GM19452 (cell line): ENCODE measurements around the gene TES.
"Not testable (repeated sequence)": the region's sequence is repeated elsewhere in the genome, so short reads cannot be mapped to it uniquely, and the experiment has no call there.

Experiments used
- ATAC-seq: cut with Tn5 transposase; IDR thresholded peaks from one replicate; pipeline ENCODE4 v1.9.1; 2021; ENCODE audit not compliant: unreplicated experiment

TES gene, protein sequence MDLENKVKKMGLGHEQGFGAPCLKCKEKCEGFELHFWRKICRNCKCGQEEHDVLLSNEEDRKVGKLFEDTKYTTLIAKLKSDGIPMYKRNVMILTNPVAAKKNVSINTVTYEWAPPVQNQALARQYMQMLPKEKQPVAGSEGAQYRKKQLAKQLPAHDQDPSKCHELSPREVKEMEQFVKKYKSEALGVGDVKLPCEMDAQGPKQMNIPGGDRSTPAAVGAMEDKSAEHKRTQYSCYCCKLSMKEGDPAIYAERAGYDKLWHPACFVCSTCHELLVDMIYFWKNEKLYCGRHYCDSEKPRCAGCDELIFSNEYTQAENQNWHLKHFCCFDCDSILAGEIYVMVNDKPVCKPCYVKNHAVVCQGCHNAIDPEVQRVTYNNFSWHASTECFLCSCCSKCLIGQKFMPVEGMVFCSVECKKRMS

DNA sequence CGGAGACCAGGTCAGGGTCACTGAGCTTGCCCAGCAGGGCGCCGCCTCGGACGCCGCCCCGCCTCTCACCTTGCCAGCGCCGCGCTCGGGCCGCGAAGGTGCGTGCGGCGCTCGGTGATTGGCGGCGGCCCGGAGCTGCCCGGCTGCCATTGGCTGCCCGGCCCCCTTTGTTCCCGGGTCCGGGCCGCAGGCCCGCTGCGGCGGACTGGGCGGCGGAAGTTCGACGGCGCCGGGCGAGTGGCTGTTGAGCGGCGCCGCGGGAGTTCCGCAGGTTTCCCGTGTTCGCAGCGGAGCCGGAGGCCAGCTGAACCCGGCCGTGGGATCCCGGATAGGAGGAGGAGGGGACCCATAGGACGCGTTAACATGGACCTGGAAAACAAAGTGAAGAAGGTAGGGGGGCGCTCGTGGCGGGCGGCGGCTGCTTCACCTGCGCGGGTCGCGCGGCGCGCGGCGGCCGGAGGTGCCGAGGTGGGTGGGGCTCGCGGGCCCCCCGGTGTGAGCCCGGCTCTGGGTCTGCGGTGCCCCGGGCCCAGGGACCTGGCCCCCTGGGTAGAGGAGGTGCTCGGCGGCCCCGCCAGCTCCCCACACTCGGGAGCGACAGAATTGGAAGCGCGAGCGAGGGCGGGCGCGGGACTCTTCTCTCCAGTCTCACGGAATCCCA is at the start of gene TES:
TES (plus strand) TSS at position 195 of the 661 bp plus-strand sequence; CDS start at position 364, 169 bp downstream.
- peak; percentile 79 for ATAC-seq

DNA sequence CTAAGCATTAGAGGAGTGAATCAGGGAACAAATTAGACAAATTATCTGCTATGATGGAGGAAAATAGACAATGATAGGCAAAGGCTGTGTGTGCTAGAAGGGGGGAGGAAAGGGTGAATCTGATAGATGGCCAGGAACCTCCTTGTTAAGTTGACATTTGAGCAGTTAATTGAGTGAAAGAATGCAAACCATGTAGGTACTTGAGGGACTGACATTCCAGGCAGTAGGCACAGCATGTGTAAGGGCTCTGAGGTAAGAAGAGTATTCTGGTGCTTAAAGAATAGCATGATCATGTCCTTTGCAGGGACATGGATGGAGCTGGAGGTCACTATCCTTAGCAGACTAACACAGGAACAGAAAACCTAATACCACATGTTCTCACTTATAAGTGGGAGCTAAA is 48.6 kb upstream of the TES start:
- no peak for ATAC-seq

DNA sequence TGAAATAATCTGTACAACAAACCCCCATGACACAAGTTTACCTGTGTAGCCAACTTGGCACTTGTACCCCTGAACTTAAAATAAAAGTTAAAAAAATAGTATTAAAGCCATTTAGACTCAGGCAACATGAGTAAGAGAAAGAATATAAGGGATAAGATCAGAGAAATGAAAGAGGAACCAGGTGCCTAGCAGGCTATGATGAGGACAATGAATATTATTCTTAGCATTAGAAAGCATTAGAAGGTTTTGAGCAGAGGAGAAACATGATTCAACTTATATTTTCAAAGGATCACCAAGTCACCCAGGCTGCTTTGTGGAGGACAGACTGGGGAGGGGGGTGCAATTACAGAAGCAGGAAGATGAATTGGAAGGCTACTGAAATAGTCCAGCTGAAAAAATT is 48.1 kb upstream of the TES start:
- ATAC-seq: no peak

DNA sequence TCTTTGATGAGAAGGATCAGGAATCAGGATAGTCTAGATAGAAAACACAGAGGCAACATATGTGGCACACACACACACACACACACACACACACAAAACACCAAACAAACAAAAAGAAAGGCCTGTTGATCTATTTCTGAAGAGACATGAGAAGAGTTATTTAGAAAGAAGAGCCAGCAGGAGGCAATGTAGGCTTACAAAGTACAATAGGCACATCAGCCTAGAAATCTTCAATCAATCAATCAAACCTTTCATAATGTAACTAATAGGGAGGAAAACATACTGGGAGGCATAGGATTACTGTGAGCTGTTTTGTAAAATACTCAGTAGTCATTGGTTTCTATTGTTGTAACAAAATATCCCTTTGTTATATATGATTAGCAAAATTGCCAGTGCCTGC is 47.3 kb upstream of the TES start:
- no peak for ATAC-seq

DNA sequence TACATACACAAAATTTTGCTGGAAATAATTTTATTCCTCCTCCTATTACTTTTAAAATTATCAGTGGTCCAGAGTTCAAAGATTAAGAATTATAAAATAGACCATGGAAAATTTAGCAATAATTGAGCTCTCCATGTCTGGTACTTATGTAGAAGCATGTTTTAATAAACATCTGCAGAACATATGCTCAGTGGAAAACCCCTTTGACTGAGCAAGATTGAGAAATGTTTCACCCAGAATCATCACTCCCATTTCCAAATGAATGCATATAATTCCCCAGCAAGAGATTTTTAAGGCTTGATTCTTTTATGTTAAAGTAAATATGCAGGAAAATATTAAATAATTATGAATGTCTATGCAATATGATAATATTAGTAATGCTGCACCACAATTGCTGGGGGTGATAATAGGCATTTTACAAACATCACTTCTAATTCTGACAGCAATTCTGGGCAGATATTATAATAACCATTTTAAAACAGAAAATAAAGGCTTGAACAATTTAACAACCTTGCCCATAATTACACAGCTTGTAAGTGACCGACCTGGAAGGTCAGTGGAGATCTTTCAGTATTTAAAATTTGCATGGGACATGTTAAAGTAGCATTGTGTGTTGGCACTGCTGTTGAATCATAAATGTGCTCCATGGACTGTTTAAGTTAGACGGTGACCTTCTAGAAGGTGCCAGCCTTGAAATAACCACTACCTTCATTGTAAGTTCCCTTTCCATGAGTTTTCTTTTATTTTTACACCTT is 45.6 kb upstream of the TES start:
- no peak for ATAC-seq

DNA sequence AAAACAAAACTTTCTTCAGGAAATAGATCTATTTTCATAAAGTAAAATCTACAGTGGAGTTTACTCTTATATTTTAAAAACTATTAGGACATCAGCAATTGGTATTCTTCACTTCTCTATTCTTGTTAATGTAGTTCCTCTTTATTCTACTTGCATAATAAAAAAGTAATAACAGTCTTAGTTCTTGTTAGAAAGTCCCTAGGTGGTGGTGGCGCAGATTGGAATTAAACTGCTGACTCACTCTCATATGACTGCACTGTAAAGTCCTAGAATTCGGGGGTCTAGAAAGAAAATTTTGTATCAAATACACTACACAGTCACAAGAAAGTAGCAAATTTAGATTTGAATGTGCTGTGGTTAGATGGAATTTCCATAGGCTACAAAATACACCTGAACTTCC is 44.6 kb upstream of the TES start:
- ATAC-seq: peak; percentile 47

DNA sequence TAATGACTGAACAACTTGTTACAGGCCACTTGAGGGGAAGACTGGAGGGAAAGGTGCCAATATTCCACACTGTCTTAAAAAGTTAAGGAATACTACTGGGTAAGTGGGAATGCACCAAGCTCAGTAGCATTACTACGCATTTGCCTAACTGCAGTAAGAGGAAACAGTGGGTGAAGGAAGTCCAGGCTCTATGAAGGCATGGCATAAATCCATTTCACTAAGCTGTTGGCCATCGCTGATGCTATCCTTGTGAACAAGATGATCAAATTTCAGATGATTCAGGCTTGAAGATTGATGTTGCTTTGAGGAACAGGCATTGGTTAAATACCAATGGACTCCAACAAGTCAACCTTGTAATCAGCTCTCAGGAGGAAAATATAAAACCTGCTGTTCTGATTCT is 44.2 kb upstream of the TES start:
- ATAC-seq: no peak

DNA sequence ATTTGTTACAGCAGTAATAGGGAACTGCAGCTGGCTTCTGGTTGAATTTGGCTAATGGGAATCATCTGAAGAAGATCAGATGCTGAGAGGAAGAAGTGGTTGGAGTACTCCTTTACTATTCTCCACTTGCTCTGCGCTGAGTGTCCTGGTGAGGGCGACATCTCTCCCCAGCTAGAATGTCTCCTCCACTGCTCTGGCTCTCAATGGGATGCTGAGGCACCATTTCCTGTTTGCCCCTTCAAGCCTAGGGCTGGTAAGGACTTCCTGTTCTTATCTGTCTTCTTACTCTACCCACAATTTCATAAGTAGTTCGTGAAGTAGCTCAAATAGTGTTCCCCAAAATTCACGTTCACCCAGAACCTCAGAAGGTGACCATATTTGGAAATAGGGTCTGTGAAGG is 43.2 kb upstream of the TES start:
- no peak for ATAC-seq

DNA sequence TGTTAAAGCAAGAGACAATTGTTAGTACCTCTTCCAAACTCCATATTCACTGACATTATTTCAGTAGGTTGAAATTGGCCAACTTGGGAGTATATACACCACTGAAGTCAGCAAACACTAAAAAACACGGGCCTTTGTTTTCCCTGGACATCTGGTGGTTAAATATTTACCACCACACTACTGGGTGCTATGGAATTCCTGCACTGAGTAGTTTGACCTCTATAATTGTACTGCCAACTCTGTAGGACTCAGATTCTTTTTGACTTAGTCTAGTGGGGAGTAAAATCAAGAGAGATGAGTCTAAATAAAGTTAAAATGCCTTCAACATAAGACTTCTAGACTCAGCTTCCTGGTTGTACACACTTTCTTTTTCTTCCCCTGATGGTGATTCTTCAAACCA is 41.3 kb upstream of the TES start:
- no peak for ATAC-seq

DNA sequence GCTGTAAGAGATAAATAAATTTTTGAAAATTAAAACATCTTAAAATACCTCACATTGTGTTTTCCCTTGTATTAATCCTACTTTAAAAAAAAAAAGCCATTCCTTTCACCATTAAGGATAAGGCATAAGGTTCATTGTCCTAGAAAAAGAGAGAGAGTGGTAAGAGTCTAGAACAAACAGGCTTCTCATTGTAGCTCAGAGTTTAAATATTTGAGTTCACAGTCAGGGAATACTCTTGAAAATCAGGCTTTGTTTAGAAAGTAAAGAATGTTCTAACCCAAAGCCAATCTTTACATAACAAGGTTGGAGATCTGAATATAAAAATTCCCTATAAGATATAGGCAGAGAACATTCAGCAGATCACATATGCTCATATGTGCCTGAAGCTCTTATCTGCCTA is 40.2 kb upstream of the TES start:
- ATAC-seq: no peak

DNA sequence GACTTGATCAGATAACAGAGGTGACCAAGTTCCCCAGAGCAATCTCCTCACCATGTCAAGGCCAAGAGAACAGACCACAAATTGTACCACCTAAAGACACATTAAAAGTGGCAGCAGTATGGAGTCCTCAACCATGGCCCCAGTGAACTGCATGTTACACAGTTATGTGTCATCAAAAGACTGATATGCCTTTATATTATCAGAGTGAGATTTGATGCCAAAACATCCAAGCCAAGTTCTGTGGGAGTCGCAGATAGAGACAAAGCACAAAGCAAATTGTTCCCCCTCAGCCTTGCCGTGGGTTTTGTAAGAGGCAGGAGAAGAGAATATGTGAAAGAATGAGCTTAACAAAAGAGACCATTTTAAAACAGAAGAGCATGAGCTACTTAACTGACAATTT is 39.2 kb upstream of the TES start:
- ATAC-seq: no peak

DNA sequence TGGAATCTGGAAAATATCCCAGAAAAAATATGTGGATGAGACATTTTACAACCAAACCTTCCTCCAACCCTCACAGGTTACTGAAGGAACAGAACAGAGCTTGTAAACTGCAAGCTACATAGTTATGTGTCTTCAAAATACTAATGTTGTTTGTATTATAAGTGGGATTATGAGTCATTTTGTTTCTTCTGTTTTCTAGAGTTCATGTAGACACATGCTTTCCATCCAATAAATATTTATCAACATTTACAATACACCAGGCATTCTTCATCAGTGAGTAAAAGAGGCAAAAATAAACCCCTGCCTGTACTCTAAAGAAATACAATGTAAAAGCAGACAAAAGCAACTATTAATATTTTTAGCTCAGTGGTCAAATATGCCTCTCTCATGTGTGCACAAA is 38.0 kb upstream of the TES start:
- ATAC-seq: no peak

DNA sequence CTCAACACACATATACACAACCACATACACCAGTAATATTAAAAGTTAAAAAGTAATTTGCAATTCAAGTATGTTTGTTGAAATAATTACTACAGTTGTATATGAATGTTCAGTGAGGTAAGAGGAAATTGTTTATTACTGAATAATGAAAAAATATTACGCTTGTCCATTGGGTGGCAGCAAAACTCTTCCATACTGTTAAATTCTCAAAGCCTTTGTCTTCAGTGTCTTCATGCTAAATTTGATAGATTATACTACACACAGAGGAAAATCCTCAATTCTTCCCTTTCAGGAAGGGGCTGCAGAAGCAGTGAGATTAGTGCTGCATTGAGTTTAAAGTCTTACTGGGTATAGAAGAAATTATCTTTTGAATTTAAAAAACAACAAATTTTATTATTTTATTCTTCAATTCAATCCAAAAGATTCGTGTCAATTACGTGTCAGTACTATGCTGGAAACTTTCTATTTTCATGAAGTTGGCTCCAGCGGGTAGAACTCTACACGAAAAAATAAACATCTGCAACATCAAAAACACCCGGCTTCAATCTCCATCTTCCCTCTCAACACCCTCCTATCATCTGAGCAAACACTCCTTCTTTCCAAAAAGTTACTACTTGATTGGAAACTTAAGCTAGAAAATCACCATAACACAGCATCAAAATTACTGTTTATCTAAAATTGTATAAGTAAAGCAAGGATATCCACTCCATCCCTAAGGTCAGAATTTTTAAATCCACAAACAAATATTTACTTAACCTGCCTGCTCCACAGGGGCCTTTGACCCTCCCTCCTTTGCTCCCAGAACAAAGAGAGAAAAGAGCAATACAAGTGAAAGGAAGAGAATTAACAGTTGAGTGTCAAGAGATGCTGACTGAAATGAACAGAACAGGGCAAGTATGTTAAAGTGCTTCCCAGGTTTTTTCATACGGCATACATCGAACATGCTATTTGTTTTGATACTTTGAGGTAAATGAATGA is 37.0 kb upstream of the TES start:
- ATAC-seq: no peak

DNA sequence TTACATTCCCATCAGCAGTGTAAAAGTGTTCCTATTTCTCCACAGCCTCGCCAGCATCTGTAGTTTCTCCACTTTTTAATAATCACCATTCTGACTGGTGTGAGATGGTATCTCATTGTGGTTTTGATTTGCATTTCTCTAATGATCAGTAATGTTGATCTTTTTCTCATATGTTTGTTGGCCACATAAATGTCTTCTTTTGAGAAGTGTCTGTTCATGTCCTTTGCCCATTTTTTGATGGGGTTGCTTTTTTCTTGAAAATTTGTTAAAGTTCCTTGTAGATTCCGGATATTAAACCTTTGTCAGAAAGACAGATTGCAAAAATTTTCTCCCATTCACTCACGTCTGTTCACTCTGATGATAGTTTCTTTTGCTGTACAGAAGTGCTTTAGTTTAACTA is 35.2 kb upstream of the TES start:
- ATAC-seq: not testable (repeated sequence)

DNA sequence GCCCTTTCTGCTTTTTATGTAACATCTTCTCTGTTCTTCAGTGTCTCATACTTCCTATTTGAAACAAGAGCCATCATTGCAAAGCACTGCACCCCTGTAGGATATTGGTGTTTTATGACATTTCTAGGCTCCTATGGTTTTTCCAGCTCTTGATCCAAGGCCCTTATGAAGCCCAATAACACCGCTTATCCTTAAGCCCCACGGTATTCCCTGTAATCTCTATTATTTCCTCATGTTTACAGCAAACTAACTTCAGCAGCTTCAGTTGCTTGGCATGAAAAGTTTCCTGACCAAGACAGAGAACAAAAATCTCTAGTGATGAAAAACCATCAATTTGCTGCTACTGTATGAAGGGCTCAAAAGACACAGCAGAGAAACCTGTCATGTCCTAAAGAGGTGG is 34.1 kb upstream of the TES start:
- no peak for ATAC-seq

DNA sequence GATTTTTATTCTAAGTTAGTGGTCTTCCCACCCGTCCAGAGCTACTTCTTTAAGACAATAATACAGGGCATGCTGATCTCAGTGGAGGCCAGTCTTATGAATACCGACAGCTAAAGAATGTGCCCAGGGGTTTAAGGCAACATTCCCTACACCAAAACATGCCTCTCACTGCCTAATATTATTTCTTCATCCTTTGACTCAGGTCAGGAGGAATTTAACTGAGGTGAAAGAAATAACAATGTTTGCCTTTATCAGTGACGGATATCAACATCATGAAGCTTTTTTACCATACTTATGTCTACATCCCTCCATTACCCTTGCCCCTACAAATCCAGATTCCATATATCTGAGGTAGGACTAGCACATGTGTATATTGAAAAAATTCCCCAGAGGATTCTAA is 33.3 kb upstream of the TES start:
- no peak for ATAC-seq

DNA sequence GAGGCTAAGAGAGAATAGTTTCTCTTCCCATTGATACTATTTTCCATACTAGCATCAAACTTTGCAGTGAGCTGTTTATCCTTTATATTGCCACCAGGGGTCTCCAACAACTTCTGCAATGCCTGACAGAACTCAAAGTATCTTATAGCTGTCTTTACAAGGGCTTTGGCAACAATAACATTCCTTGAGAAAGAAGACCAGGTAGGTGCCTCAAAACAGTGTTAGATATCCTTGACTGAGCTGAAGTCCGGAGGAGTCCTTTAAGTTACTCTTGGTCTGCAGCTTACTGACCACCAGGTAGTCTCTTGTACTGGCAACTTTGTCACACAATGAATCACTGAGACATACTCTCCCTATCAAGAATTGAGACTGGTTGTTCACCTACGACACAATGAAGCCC is 30.0 kb upstream of the TES start:
- ATAC-seq: peak; percentile 90

DNA sequence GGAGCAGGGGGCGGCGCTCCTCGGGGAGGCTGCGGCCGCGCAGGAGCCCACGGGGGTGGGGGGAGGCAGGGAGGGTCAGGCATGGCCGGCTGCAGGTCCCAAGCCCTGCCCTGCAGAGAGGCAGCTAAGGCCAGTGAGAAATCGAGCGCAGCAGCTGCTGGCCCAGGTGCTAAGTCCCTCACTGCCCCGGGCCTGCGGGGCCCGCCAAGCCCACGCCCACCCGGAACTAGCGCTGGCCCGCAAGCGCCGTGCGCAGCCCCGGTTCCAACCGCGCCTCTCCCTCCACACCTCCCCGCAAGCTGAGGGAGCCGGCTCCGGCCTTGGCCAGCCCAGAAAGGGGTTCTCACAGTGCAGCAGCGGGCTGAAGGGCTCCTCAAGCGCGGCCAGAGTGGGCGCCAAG is 28.3 kb upstream of the TES start:
- ATAC-seq: no peak

DNA sequence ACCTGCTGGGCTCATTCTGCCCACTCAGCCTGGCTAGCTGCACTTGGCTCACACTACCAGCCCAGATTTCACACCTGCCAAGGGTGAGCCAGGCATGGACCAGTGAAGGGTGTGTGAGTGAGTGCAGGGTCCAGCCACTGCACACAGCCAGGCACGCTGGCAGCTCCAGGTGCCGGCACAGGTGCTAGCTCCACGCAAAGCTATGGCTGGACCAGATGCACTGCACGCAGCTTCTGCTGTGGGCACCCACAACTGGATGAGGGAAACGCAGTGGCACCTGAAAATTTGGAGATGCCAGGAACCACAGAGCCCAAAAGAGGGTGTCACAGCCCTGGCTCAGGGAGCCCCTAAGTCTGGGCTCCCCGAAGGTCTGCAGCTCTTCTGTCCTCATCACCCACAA is 24.9 kb upstream of the TES start:
- no peak for ATAC-seq

DNA sequence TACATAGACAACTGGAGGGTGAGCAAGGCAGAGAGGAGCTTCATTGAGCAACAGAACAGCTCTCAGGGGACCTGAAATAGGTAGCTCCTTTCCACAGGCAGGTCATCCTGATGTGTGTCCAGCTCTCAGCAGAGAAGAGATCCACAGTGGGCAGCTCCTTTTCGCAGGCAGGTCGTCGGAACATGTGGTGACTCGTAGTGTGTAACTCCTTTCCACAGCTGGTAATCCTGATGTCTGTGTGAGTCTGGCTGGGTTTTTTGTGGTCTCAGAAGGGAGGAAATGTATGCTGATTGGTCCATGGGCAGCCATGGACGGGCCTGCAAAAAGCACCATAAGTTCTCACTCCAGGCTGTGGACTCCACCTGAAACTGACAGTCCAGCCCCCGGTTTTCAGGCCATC is 24.4 kb upstream of the TES start:
- no peak for ATAC-seq

DNA sequence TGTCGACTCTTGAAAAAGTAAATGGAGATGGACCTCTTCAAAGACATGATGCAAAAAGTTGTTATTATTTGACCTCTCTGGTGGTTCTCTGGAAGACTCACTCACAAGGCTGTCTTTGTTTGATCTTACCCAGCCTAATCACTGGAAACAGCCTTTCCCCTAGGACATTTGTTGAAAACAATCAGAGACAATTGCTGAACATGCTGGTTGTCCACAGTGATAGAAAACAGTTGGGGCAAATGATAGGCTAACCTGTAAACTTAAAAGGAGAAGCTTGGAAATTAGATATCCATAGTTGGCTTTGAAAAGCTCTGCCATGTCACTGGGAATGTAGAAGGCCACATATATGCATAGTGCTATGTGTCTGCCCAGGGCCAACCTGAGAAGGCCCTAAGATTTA is 22.9 kb upstream of the TES start:
- ATAC-seq: no peak
